ENCODE data around the gene RBM20. TPM values are rescaled to one million over a fixed set of nuclear protein-coding genes. Genes with fewer than 3 reads are reported as not detected.

RBM20 gene
- total RNA-seq, 1 donor from 2014 or later, result 1.5 TPM

- no peak overlapping the region for H3K27ac Mint-ChIP-seq
- peaks cover 41% of the 10 kb centered on the region for H3K4me1 Mint-ChIP-seq (ENCODE audit: low read depth)
- H3K27me3 Mint-ChIP-seq, result no peaks in the 10 kb centered on the region
- TF ChIP-seq, protein P1, sequence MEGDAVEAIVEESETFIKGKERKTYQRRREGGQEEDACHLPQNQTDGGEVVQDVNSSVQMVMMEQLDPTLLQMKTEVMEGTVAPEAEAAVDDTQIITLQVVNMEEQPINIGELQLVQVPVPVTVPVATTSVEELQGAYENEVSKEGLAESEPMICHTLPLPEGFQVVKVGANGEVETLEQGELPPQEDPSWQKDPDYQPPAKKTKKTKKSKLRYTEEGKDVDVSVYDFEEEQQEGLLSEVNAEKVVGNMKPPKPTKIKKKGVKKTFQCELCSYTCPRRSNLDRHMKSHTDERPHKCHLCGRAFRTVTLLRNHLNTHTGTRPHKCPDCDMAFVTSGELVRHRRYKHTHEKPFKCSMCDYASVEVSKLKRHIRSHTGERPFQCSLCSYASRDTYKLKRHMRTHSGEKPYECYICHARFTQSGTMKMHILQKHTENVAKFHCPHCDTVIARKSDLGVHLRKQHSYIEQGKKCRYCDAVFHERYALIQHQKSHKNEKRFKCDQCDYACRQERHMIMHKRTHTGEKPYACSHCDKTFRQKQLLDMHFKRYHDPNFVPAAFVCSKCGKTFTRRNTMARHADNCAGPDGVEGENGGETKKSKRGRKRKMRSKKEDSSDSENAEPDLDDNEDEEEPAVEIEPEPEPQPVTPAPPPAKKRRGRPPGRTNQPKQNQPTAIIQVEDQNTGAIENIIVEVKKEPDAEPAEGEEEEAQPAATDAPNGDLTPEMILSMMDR (IDR thresholded peaks at IDR 0.05; ENCODE audit: unreplicated experiment), result no peak
- no peak overlapping the region for H3K4me3 Mint-ChIP-seq (ENCODE audit: low read depth)
- no peaks in the 10 kb centered on the region for H3K36me3 Mint-ChIP-seq (ENCODE audit: insufficient read depth)
- H3K9me3 Mint-ChIP-seq (ENCODE audit: low read depth), result no peaks in the 10 kb centered on the region
- no peak for DNase-seq (ENCODE audit: low spot score, unreplicated experiment)
These were observed 218.8 kb downstream of the RBM20 start for GRCh38 chr10:110862961-110863360.

DNA sequence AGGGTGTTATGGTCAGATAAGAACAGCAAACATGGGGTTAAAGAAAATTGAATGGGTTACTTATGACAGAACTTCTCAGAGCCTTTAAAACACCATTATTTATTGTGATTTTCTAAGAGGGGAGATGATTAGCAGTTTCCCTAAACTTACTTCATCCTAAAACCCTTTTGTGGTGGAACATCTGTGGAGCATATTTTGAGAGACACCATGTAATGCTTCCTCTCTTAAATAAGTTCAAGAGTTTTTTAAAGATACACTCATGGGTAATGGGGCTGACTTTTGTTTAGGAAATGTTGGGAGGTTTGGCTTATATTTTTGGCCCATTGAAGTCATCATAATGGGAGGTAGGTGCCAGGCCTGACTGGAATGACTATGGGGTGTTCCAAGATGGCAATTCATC, 219.2 kb downstream of the RBM20 start:
- H3K4me1 Mint-ChIP-seq (ENCODE audit: low read depth), result peaks cover 37% of the 10 kb centered on the region
- no peak for DNase-seq (ENCODE audit: low spot score, unreplicated experiment)
- no peak overlapping the region for H3K27ac Mint-ChIP-seq
- H3K4me3 Mint-ChIP-seq (ENCODE audit: low read depth), result no peak overlapping the region
- TF ChIP-seq, protein P1 (IDR thresholded peaks at IDR 0.05; ENCODE audit: unreplicated experiment), result no peak
- H3K9me3 Mint-ChIP-seq (ENCODE audit: low read depth), result no peaks in the 10 kb centered on the region
- H3K27me3 Mint-ChIP-seq, result no peaks in the 10 kb centered on the region
- no peaks in the 10 kb centered on the region for H3K36me3 Mint-ChIP-seq (ENCODE audit: insufficient read depth)

DNA sequence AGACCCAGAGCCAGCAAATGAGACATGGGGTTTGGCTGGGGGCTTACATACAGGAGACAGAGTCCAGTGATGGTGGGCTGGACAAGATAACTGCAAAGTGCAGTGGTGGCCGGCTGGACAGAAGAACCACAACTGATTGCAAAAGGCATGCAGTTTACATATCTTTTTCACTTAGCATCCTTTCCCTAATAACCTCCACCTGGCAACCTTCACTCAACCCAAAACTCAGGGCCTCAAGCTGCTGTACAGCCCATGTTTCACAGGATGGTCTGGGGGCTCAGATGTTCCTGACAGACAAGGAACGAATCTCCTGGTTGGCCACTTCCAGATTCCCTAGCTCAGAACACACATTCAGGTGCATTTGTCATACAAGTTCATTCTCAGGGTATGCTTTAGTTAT, 219.8 kb downstream of the RBM20 start:
- TF ChIP-seq, protein P1 (IDR thresholded peaks at IDR 0.05; ENCODE audit: unreplicated experiment), result no peak
- no peak for DNase-seq (ENCODE audit: low spot score, unreplicated experiment)
- peaks cover 35% of the 10 kb centered on the region for H3K4me1 Mint-ChIP-seq (ENCODE audit: low read depth)
- H3K27me3 Mint-ChIP-seq, result no peaks in the 10 kb centered on the region
- no peak overlapping the region for H3K4me3 Mint-ChIP-seq (ENCODE audit: low read depth)
- no peak overlapping the region for H3K27ac Mint-ChIP-seq
- no peaks in the 10 kb centered on the region for H3K36me3 Mint-ChIP-seq (ENCODE audit: insufficient read depth)
- H3K9me3 Mint-ChIP-seq (ENCODE audit: low read depth), result no peaks in the 10 kb centered on the region

- no peak overlapping the region for H3K4me3 Mint-ChIP-seq (ENCODE audit: low read depth)
- TF ChIP-seq, protein P1 (IDR thresholded peaks at IDR 0.05; ENCODE audit: unreplicated experiment), result no peak
- peaks cover 36% of the 10 kb centered on the region for H3K4me1 Mint-ChIP-seq (ENCODE audit: low read depth)
- DNase-seq (ENCODE audit: low spot score, unreplicated experiment), result no peak
- H3K27me3 Mint-ChIP-seq, result no peaks in the 10 kb centered on the region
- no peak overlapping the region for H3K27ac Mint-ChIP-seq
- H3K9me3 Mint-ChIP-seq (ENCODE audit: low read depth), result no peaks in the 10 kb centered on the region
- H3K36me3 Mint-ChIP-seq (ENCODE audit: insufficient read depth), result peaks cover 2% of the 10 kb centered on the region
These were observed 220.6 kb downstream of the RBM20 start for GRCh38 chr10:110864662-110865140.

GRCh38 chr10:110865186-110865808, 221.2 kb downstream of the RBM20 start:
- TF ChIP-seq, protein P1 (IDR thresholded peaks at IDR 0.05; ENCODE audit: unreplicated experiment), result no peak
- H3K4me3 Mint-ChIP-seq (ENCODE audit: low read depth), result no peak overlapping the region
- no peaks in the 10 kb centered on the region for H3K27me3 Mint-ChIP-seq
- no peak for DNase-seq (ENCODE audit: low spot score, unreplicated experiment)
- H3K9me3 Mint-ChIP-seq (ENCODE audit: low read depth), result no peaks in the 10 kb centered on the region
- no peak overlapping the region for H3K27ac Mint-ChIP-seq
- peaks cover 2% of the 10 kb centered on the region for H3K36me3 Mint-ChIP-seq (ENCODE audit: insufficient read depth)
- H3K4me1 Mint-ChIP-seq (ENCODE audit: low read depth), result peaks cover 32% of the 10 kb centered on the region

Measured in progenitor cell of endocrine pancreas (in vitro differentiated cells).